ENCODE measurements around the gene ARL6IP5.

The ARL6IP5 gene

GRCh38 chr3:69052472-69052898 lies 32.3 kb upstream of the ARL6IP5 start:
- TF ChIP-seq RAD21 (IDR thresholded peaks at IDR 0.05; ENCODE audit: low read depth) (no peak), MAX (IDR thresholded peaks at IDR 0.05) (peak; percentile 23; the same call in 1 of the 2 replicates)

- TF ChIP-seq NFIC (IDR thresholded peaks at IDR 0.05) (no peak), CEBPB (IDR thresholded peaks at IDR 0.05) (no peak), TCF12 (IDR thresholded peaks at IDR 0.05; ENCODE audit: low read depth) (no peak), TEAD4 (IDR thresholded peaks at IDR 0.05) (no peak), CREB1 (IDR thresholded peaks at IDR 0.05; ENCODE audit: low read depth) (no peak), TAF1 (IDR thresholded peaks at IDR 0.05; ENCODE audit: low read depth) (no peak), EGR1 (IDR thresholded peaks at IDR 0.05) (no peak), FOXM1 (IDR thresholded peaks at IDR 0.05; ENCODE audit: borderline replicate concordance, low read depth) (no peak), ZBTB7A (IDR thresholded peaks at IDR 0.05; ENCODE audit: low read depth) (no peak), RAD21 (IDR thresholded peaks at IDR 0.05; ENCODE audit: low read depth) (no peak), YY1 (IDR thresholded peaks at IDR 0.05; ENCODE audit: low read depth) (no peak), EP300 (IDR thresholded peaks at IDR 0.05; ENCODE audit: borderline replicate concordance) (no peak), MAX (IDR thresholded peaks at IDR 0.05) (no peak), REST (IDR thresholded peaks at IDR 0.05; ENCODE audit: low read depth) (no peak), USF1 (IDR thresholded peaks at IDR 0.05) (no peak)
These were observed 26.4 kb upstream of the ARL6IP5 start for GRCh38 chr3:69058180-69058946.

DNA sequence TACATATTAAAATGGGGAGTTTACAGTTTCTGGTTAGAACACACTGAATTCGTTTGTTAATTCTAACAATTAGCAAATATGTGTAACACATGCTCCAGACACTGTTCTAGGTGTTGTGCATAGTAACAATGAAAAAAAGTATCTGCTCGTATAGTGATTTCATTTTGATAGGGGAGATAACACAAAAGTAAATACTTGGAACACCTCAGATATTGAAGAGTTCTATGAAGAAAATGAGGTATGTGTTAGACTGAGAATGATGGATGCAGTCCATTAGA lies 25.9 kb upstream of the ARL6IP5 start:
- TF ChIP-seq CREB1 (IDR thresholded peaks at IDR 0.05; ENCODE audit: low read depth) (no peak), TAF1 (IDR thresholded peaks at IDR 0.05; ENCODE audit: low read depth) (no peak)

DNA sequence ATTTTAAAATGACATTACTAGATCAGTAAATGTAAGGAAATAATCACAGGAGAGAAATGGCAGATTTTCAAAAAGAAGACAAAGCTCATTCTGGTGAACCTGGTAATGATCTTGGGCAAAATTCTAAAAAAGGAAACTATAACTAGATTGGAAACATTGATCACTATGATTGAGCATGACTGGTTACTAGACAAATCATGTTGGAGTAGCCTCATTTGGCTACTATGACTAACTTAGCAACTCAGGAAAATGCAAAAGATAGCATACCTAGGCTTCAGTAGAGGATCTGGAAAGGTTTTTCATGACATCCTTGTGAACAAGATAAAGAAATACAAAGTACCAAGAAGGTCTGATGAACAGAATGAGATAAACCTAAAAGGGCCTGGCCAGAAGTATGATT lies 25.0 kb upstream of the ARL6IP5 start:
- no peak for TF ChIP-seq TCF12 (IDR thresholded peaks at IDR 0.05; ENCODE audit: low read depth)
- no peak for TF ChIP-seq TAF1 (IDR thresholded peaks at IDR 0.05; ENCODE audit: low read depth)
- no peak for TF ChIP-seq USF1 (IDR thresholded peaks at IDR 0.05)
- TF ChIP-seq CREB1 (IDR thresholded peaks at IDR 0.05; ENCODE audit: low read depth) = no peak
- TF ChIP-seq CEBPB (IDR thresholded peaks at IDR 0.05) = no peak
- no peak for TF ChIP-seq REST (IDR thresholded peaks at IDR 0.05; ENCODE audit: low read depth)
- no peak for TF ChIP-seq ZBTB7A (IDR thresholded peaks at IDR 0.05; ENCODE audit: low read depth)
- no peak for TF ChIP-seq TEAD4 (IDR thresholded peaks at IDR 0.05)
- TF ChIP-seq YY1 (IDR thresholded peaks at IDR 0.05; ENCODE audit: low read depth) = no peak
- no peak for TF ChIP-seq EGR1 (IDR thresholded peaks at IDR 0.05)
- TF ChIP-seq NFIC (IDR thresholded peaks at IDR 0.05) = no peak
- TF ChIP-seq FOXM1 (IDR thresholded peaks at IDR 0.05; ENCODE audit: borderline replicate concordance, low read depth) = no peak
- no peak for TF ChIP-seq EP300 (IDR thresholded peaks at IDR 0.05; ENCODE audit: borderline replicate concordance)
- TF ChIP-seq MAX (IDR thresholded peaks at IDR 0.05) = no peak
- no peak for TF ChIP-seq RAD21 (IDR thresholded peaks at IDR 0.05; ENCODE audit: low read depth)

- TF ChIP-seq EP300 (IDR thresholded peaks at IDR 0.05; ENCODE audit: borderline replicate concordance) (no peak), YY1 (IDR thresholded peaks at IDR 0.05; ENCODE audit: low read depth) (no peak), FOXM1 (IDR thresholded peaks at IDR 0.05; ENCODE audit: borderline replicate concordance, low read depth) (no peak), TCF12 (IDR thresholded peaks at IDR 0.05; ENCODE audit: low read depth) (no peak), CEBPB (IDR thresholded peaks at IDR 0.05) (no peak), CREB1 (IDR thresholded peaks at IDR 0.05; ENCODE audit: low read depth) (no peak), REST (IDR thresholded peaks at IDR 0.05; ENCODE audit: low read depth) (no peak), RAD21 (IDR thresholded peaks at IDR 0.05; ENCODE audit: low read depth) (no peak)
These were observed 21.1 kb upstream of the ARL6IP5 start for GRCh38 chr3:69063636-69064035.

Data from Ishikawa (cell line).